ENCODE data around the gene ZNF98.
A peak's percentile ranks its signal among the peaks of the same experiment; 100 is the strongest.

Gene ZNF98

GRCh38 chr19:22422211-22422610 is at the start of gene ZNF98:
TSS of gene ZNF98 (minus strand) at chr19:22422346. CDS start at chr19:22422224, 122 bp downstream.
- DNase-seq: peak in 9 of 10 donors; percentile 26 to 94 (median 53)
- intact Hi-C loops (cut with DNase I): no loop called here

- no peak for DNase-seq
- intact Hi-C loops (cut with DNase I): no loop called here
These were observed 24.5 kb upstream of the ZNF98 start for GRCh38 chr19:22446605-22447004.

GRCh38 chr19:22438011-22438410 is 15.9 kb upstream of the ZNF98 start:
- no peak for DNase-seq
- intact Hi-C loops (cut with DNase I): no loop called here

- intact Hi-C loops (cut with DNase I): no loop called here
- DNase-seq: no peak
These were observed 6.1 kb upstream of the ZNF98 start for GRCh38 chr19:22427960-22428913.

- no peak for DNase-seq
- intact Hi-C loops (cut with DNase I): no loop called here
These were observed 5.4 kb upstream of the ZNF98 start for GRCh38 chr19:22427547-22427946.

- intact Hi-C loops (cut with DNase I): no loop called here
- no peak for DNase-seq
These were observed 4.8 kb upstream of the ZNF98 start for GRCh38 chr19:22426901-22427300.

DNA sequence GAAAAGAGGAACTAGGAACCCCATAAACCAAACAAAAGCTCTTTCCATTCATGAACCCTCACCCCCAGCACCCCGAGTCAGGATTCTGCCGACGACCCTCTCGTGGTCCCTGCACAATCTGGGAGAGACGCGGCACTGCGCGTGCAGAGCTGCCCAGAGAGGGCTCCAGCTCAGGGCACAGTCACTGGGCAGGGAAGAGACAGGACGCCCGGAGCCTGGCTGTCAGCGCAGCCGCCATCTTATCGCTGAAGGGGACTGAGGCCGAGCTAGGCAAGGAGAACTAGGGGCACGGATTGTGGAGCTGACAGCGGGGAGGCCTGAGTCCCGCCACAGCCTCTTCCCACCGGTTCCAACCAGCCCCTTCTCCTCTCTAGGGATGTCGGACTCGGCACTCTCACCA is 349 bp downstream of the ZNF98 start:
- intact Hi-C loops (cut with DNase I): no loop called here
- no peak for DNase-seq

GRCh38 chr19:22354665-22355064 is 67.5 kb downstream of the ZNF98 start:
- peak in 1 of 10 donors; percentile 81 for DNase-seq
- intact Hi-C loops (cut with DNase I): no loop called here

All from posterior cingulate gyrus (tissue), 11 donors.